AG04450 (cell line): Measurements from ENCODE around the gene MIEN1. TPM values are rescaled to one million over a fixed set of nuclear protein-coding genes. Genes with fewer than 3 reads are reported as not detected.
"Not testable (repeated sequence)": the region's sequence is repeated elsewhere in the genome, so short reads cannot be mapped to it uniquely, and the experiment has no call there.

Experiments
- CTCF ChIA-PET: fragments of 300-600, 350-600 bp; formaldehyde crosslinking; extraction: SDS; loops from one replicate; lab custom pipeline; 2022; ENCODE audit warnings: antibody characterized with exemption, inconsistent platforms; lab: Charles Lee
- POLR2A ChIA-PET: fragments of 350-600 bp; formaldehyde crosslinking; extraction: SDS; loops from one replicate; lab custom pipeline; 2021; ENCODE audit warnings: antibody characterized with exemption, inconsistent platforms; lab: Yijun Ruan, JAX
- DNase-seq: peaks from one replicate; pipeline ENCODE4 v3.0.0-alpha.2; 2011; ENCODE audit warnings: low read depth, low spot score
- H3K27ac ChIP-seq: one replicate; pipeline ENCODE4 v1.5.1; 2012; ENCODE audit warnings: low read depth, low read length, control low read depth
- H3K27me3 ChIP-seq: one replicate; pipeline ENCODE4 v1.6.0; 2012; ENCODE audit warnings: low read length; ENCODE audit not compliant: control insufficient read depth, insufficient read depth
- H3K4me3 ChIP-seq: 2 replicates; pipeline ENCODE4 v1.5.1; 2011; ENCODE audit warnings: mild to moderate bottlenecking, low read depth, low read length, control low read depth
- H3K9me3 ChIP-seq: 2 replicates; pipeline ENCODE4 v1.5.1; 2012; ENCODE audit warnings: low read length; ENCODE audit not compliant: control insufficient read depth, insufficient read depth
- polyA plus RNA-seq: library from polyadenylated mRNA; depleted of rRNA; stranded (reverse); fragments of >200 nt; gene quantifications from 2 replicates; pipeline ENCODE4 v1.2.3, GENCODE V29; 2011
- TF ChIP-seq, protein P1 (sequence below): IDR thresholded peaks from 2 replicates; pipeline ENCODE4 v1.5.1; 2011; ENCODE audit warnings: low read depth, low read length, control low read depth, inconsistent platforms

The MIEN1 gene
- polyA plus RNA-seq, 1 experiment: 31.9 TPM

- no peaks in the 10 kb centered on the region for H3K27me3 ChIP-seq
- no peak overlapping the region for H3K4me3 ChIP-seq
- DNase-seq: no peak
- POLR2A ChIA-PET: no interaction called here
- TF ChIP-seq, protein P1, sequence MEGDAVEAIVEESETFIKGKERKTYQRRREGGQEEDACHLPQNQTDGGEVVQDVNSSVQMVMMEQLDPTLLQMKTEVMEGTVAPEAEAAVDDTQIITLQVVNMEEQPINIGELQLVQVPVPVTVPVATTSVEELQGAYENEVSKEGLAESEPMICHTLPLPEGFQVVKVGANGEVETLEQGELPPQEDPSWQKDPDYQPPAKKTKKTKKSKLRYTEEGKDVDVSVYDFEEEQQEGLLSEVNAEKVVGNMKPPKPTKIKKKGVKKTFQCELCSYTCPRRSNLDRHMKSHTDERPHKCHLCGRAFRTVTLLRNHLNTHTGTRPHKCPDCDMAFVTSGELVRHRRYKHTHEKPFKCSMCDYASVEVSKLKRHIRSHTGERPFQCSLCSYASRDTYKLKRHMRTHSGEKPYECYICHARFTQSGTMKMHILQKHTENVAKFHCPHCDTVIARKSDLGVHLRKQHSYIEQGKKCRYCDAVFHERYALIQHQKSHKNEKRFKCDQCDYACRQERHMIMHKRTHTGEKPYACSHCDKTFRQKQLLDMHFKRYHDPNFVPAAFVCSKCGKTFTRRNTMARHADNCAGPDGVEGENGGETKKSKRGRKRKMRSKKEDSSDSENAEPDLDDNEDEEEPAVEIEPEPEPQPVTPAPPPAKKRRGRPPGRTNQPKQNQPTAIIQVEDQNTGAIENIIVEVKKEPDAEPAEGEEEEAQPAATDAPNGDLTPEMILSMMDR: no peak
- CTCF ChIA-PET: interaction anchor here (1.0 to 1.2 kb wide), 2 partner anchors 14 to 16 kb away, joined by 5 to 10 read pairs; no protein-coding TSS in a partner anchor
- no peak overlapping the region for H3K27ac ChIP-seq
- no peaks in the 10 kb centered on the region; the same call in 1 of the 2 replicates for H3K9me3 ChIP-seq
Measured at GRCh38 chr17:39715375-39716072, 14.8 kb downstream of the MIEN1 start.

DNA sequence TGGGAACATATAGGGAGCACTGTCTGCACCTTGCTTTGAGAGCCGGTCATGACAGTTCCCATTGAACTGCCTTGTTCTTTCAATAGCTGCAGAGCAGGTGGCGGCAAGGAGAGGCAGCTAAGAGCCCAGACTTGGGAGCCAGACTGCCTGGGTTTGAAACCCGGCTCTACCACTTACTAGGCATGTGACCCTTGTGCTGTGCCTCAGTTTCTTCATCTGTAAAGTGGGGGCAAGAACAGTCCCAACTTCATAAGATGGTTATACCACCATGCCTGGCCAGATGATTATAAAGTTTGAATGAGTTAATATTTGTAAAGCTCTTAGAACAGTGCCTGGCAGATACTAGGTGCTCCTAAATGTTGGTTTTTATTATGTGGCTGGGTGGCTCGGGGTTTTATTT lies 16.1 kb downstream of the MIEN1 start:
- no peak overlapping the region for H3K4me3 ChIP-seq
- H3K27ac ChIP-seq: no peak overlapping the region
- ChIA-PET CTCF (interaction anchor here (0.7 to 1.2 kb wide), 3 partner anchors 17 to 94 kb away, joined by 3 to 5 read pairs (median 3); no protein-coding TSS in a partner anchor), POLR2A (no interaction called here)
- TF ChIP-seq, protein P1: no peak
- no peaks in the 10 kb centered on the region; the same call in 1 of the 2 replicates for H3K9me3 ChIP-seq
- H3K27me3 ChIP-seq: no peaks in the 10 kb centered on the region
- DNase-seq: no peak

DNA sequence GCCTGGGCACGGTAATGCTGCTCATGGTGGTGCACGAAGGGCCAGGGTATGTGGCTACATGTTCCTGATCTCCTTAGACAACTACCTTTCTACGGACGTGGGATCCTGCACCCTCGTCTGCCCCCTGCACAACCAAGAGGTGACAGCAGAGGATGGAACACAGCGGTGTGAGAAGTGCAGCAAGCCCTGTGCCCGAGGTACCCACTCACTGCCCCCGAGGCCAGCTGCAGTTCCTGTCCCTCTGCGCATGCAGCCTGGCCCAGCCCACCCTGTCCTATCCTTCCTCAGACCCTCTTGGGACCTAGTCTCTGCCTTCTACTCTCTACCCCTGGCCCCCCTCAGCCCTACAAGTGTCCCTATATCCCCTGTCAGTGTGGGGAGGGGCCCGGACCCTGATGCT lies 18.5 kb downstream of the MIEN1 start:
- ChIA-PET POLR2A (no interaction called here), CTCF (no interaction called here)
- H3K9me3 ChIP-seq: no peaks in the 10 kb centered on the region; the same call in 1 of the 2 replicates
- H3K27ac ChIP-seq: no peak overlapping the region
- TF ChIP-seq, protein P1: no peak
- no peaks in the 10 kb centered on the region for H3K27me3 ChIP-seq
- no peak for DNase-seq
- H3K4me3 ChIP-seq: no peak overlapping the region

GRCh38 chr17:39711071-39711470 lies 19.3 kb downstream of the MIEN1 start:
- not testable (repeated sequence) for DNase-seq, H3K27me3 ChIP-seq, H3K4me3 ChIP-seq, H3K27ac ChIP-seq, H3K9me3 ChIP-seq
- ChIA-PET POLR2A (interaction anchor here (1.2 kb wide), 1 partner anchor 11 kb away, joined by 5 read pairs; the partner anchor contains the start of gene ERBB2), CTCF (interaction anchor here (1.1 kb wide), 1 partner anchor 19 kb away, joined by 8 read pairs; the partner anchor contains the start of gene MIEN1)

GRCh38 chr17:39709998-39710964 lies 20.1 kb downstream of the MIEN1 start:
- H3K27ac ChIP-seq: no peak overlapping the region
- H3K27me3 ChIP-seq: no peaks in the 10 kb centered on the region
- no peak for DNase-seq
- ChIA-PET CTCF (interaction anchor here (1.1 kb wide), 1 partner anchor 20 kb away, joined by 8 read pairs; the partner anchor contains the start of gene MIEN1), POLR2A (interaction anchor here (1.2 kb wide), 1 partner anchor 10 kb away, joined by 5 read pairs; the partner anchor contains the start of gene ERBB2)
- no peak overlapping the region for H3K4me3 ChIP-seq
- no peaks in the 10 kb centered on the region for H3K9me3 ChIP-seq
- TF ChIP-seq, protein P1: no peak
